Endodermal cell (in vitro differentiated cells): Measurements from ENCODE around the gene CKS2. TPM values are rescaled to one million over a fixed set of nuclear protein-coding genes. Genes with fewer than 3 reads are reported as not detected.

ENCODE experiments used
- DNase-seq: peaks from one replicate; pipeline ENCODE4 v3.0.0-alpha.2; 2017
- H3K27ac ChIP-seq: 2 replicates; pipeline ENCODE4 v1.5.1; 2013; ENCODE audit warnings: mild to moderate bottlenecking, low read depth, low read length, moderate library complexity
- H3K27me3 ChIP-seq: 2 replicates; pipeline ENCODE4 v1.6.1; 2013; ENCODE audit warnings: mild to moderate bottlenecking, low read length, moderate library complexity; ENCODE audit not compliant: insufficient read depth, control insufficient read depth, poor library complexity, severe bottlenecking
- H3K36me3 ChIP-seq: 2 replicates; pipeline ENCODE4 v1.7.0; 2013; ENCODE audit warnings: mild to moderate bottlenecking, low read length, moderate library complexity; ENCODE audit not compliant: control insufficient read depth, insufficient read depth
- H3K4me1 ChIP-seq: one replicate; pipeline ENCODE4 v1.7.0; 2013; ENCODE audit warnings: low read length; ENCODE audit not compliant: control insufficient read depth, insufficient read depth
- H3K4me3 ChIP-seq: 2 replicates; pipeline ENCODE4 v1.5.1; 2013; ENCODE audit warnings: mild to moderate bottlenecking, low read length, moderate library complexity
- H3K9ac ChIP-seq: 2 replicates; pipeline ENCODE4 v1.6.1; 2013; ENCODE audit warnings: mild to moderate bottlenecking, low read length, moderate library complexity; ENCODE audit not compliant: poor library complexity, severe bottlenecking; ENCODE audit errors: extremely low read depth
- H3K9me3 ChIP-seq: 2 replicates; pipeline ENCODE4 v1.6.1; 2013; ENCODE audit warnings: mild to moderate bottlenecking, low read length, moderate library complexity; ENCODE audit not compliant: control insufficient read depth
- H3K27ac Mint-ChIP-seq: 2 replicates; pipeline ENCODE4 v1.8.0; 2020; ENCODE audit warnings: mixed read lengths
- H3K27me3 Mint-ChIP-seq: 2 replicates; pipeline ENCODE4 v1.8.0; 2021; ENCODE audit warnings: mild to moderate bottlenecking, mixed read lengths; ENCODE audit not compliant: insufficient read depth
- H3K36me3 Mint-ChIP-seq: 2 replicates; pipeline ENCODE4 v1.8.0; 2020; ENCODE audit warnings: low read depth, mixed read lengths
- H3K4me1 Mint-ChIP-seq: 2 replicates; pipeline ENCODE4 v1.8.0; 2020; ENCODE audit warnings: mixed read lengths
- H3K4me3 Mint-ChIP-seq: 2 replicates; pipeline ENCODE4 v1.8.0; 2020; ENCODE audit warnings: mild to moderate bottlenecking, moderate library complexity, mixed read lengths
- H3K9me3 Mint-ChIP-seq: 2 replicates; pipeline ENCODE4 v1.8.0; 2020; ENCODE audit warnings: mild to moderate bottlenecking, mixed read lengths
- CTCF ChIP-seq: fragments of 200-600 bp; sonication (generic); conservative IDR thresholded peaks from 2 replicates; pipeline ENCODE4 v1.5.0; 2021; ENCODE audit warnings: antibody characterized with exemption, mild to moderate bottlenecking
- WGBS, 2 experiments: methylation state at CpG; one replicate each; pipeline versions ENCODE4 v1.1.5 to v1.1.7; 2013; ENCODE audit warnings: missing lambda C conversion rate in 2 of 2, mixed read lengths in 1 of 2; ENCODE audit not compliant: insufficient coverage in 1 of 2, insufficient read length in 1 of 2; 5-methylcytosine and 5-hydroxymethylcytosine counted together
- total RNA-seq, 2 donors: library from RNA; stranded (reverse); fragmentation: NEBNext Ultra II Directional in 1 of 2; extraction: Animal tissue kit (Norgen Biotek cat#: 25700) in 1 of 2; gene quantifications; 2 replicates in 1 of 2; 3 replicates in 1 of 2; pipeline ENCODE4 v1.2.1, GENCODE V29; 2021

Gene CKS2
- total RNA-seq, 2 donors from 2014 or later = 163 to 209 TPM

GRCh38 chr9:89360465-89360864 is 49.5 kb downstream of the CKS2 start:
- Mint-ChIP-seq H3K27ac (peak overlapping the region; percentile 62), H3K27me3 (no peaks in the 10 kb centered on the region), H3K36me3 (peaks cover 50% of the 10 kb centered on the region), H3K9me3 (no peaks in the 10 kb centered on the region), H3K4me1 (peaks cover 33% of the 10 kb centered on the region), H3K4me3 (no peak overlapping the region)
- H3K9me3 ChIP-seq = no peaks in the 10 kb centered on the region
- 86 to 100% methylated on average over 1 to 3 of the region's 3 CpGs for whole genome bisulfite sequencing, 2 experiments
- no peak overlapping the region for H3K4me3 ChIP-seq
- H3K27ac ChIP-seq = no peak overlapping the region
- TF ChIP-seq CTCF = no peak
- no peak overlapping the region for H3K9ac ChIP-seq
- H3K36me3 ChIP-seq = peaks cover 44% of the 10 kb centered on the region
- peaks cover 19% of the 10 kb centered on the region for H3K4me1 ChIP-seq
- peak; percentile 48 for DNase-seq
- H3K27me3 ChIP-seq = no peaks in the 10 kb centered on the region

GRCh38 chr9:89361031-89361430 is 50.0 kb downstream of the CKS2 start:
- no peak for TF ChIP-seq CTCF
- 90 to 98% methylated on average over 6 of the region's 6 CpGs for WGBS, 2 experiments
- DNase-seq = peak; percentile 33
- H3K27me3 Mint-ChIP-seq = no peaks in the 10 kb centered on the region
- H3K27ac Mint-ChIP-seq = no peak overlapping the region
- H3K36me3 ChIP-seq = peaks cover 41% of the 10 kb centered on the region
- no peaks in the 10 kb centered on the region for H3K9me3 Mint-ChIP-seq
- no peak overlapping the region for H3K4me3 ChIP-seq
- peaks cover 44% of the 10 kb centered on the region for H3K36me3 Mint-ChIP-seq
- no peaks in the 10 kb centered on the region for H3K9me3 ChIP-seq
- no peaks in the 10 kb centered on the region for H3K27me3 ChIP-seq
- no peak overlapping the region for H3K4me3 Mint-ChIP-seq
- no peak overlapping the region for H3K27ac ChIP-seq
- peaks cover 19% of the 10 kb centered on the region for H3K4me1 ChIP-seq
- H3K9ac ChIP-seq = no peak overlapping the region
- peaks cover 33% of the 10 kb centered on the region for H3K4me1 Mint-ChIP-seq

GRCh38 chr9:89361816-89362646 is 51.0 kb downstream of the CKS2 start:
- H3K4me1 ChIP-seq = peaks cover 19% of the 10 kb centered on the region
- no peak overlapping the region for H3K9ac ChIP-seq
- no peak overlapping the region for H3K4me3 Mint-ChIP-seq
- H3K9me3 ChIP-seq = no peaks in the 10 kb centered on the region
- 94 to 98% methylated on average over 6 to 9 of the region's 9 CpGs for WGBS, 2 experiments
- DNase-seq = no peak
- H3K27me3 ChIP-seq = no peaks in the 10 kb centered on the region
- peaks cover 33% of the 10 kb centered on the region for H3K4me1 Mint-ChIP-seq
- H3K27ac ChIP-seq = no peak overlapping the region
- H3K9me3 Mint-ChIP-seq = no peaks in the 10 kb centered on the region
- no peak overlapping the region for H3K4me3 ChIP-seq
- no peak for TF ChIP-seq CTCF
- H3K27ac Mint-ChIP-seq = no peak overlapping the region
- peaks cover 33% of the 10 kb centered on the region for H3K36me3 ChIP-seq
- peaks cover 38% of the 10 kb centered on the region for H3K36me3 Mint-ChIP-seq
- no peaks in the 10 kb centered on the region for H3K27me3 Mint-ChIP-seq
